K562 (cell line): Measurements from ENCODE around the gene SUPT5H. TPM values are rescaled to one million over a fixed set of nuclear protein-coding genes. Genes with fewer than 3 reads are reported as not detected.

Source experiments
- ARID4B ChIP-seq: sonication (generic); formaldehyde crosslinking; IDR thresholded peaks from 2 replicates; pipeline ENCODE4 v1.8.0; 2022; ENCODE audit warnings: mild to moderate bottlenecking, missing genetic modification reagents
- BMI1 ChIP-seq: fragments of 150-350 bp; IDR thresholded peaks from 2 replicates; pipeline ENCODE4 v1.6.1; 2014; ENCODE audit warnings: low read length
- JUND ChIP-seq, 2 experiments: IDR thresholded peaks; 2 replicates in 1 of 2; 3 replicates in 1 of 2; pipeline ENCODE4 v1.6.1; 2011; ENCODE audit warnings: borderline replicate concordance in 2 of 2, low read depth in 2 of 2, low read length in 2 of 2, improper control_type of control experiment in 1 of 2, missing biosample characterization in 1 of 2, missing genetic modification characterization in 1 of 2, missing genetic modification reagents in 1 of 2
- MGA ChIP-seq: fragments of 450-650 bp; IDR thresholded peaks from 2 replicates; pipeline ENCODE4 v1.6.1; 2016; ENCODE audit warnings: mild to moderate bottlenecking, moderate library complexity
- NFIC ChIP-seq: fragments of 450-650 bp; IDR thresholded peaks from 2 replicates; pipeline ENCODE4 v1.6.1; 2017; ENCODE audit warnings: mild to moderate bottlenecking, inconsistent platforms
- PPARD ChIP-seq: fragments of 250-450 bp; sonication (Bioruptor Pico); IDR thresholded peaks from 2 replicates; pipeline ENCODE4 v1.8.0; 2022; ENCODE audit warnings: inconsistent platforms, mild to moderate bottlenecking, moderate library complexity
- XRCC3 ChIP-seq: fragments of 450-650 bp; IDR thresholded peaks from 2 replicates; pipeline ENCODE4 v1.6.1; 2017; ENCODE audit warnings: mild to moderate bottlenecking, moderate library complexity
- ZBTB7A ChIP-seq: IDR thresholded peaks from 2 replicates; pipeline ENCODE4 v1.6.1; 2011; ENCODE audit warnings: low read depth, mild to moderate bottlenecking, low read length, moderate library complexity, borderline replicate concordance; ENCODE audit not compliant: control insufficient read depth
- ZNF263 ChIP-seq: sonication (generic); formaldehyde crosslinking; IDR thresholded peaks from 2 replicates; pipeline ENCODE4 v1.8.0; 2022; ENCODE audit warnings: mild to moderate bottlenecking, missing genetic modification reagents, borderline replicate concordance
- ZNF561 ChIP-seq: fragments of 450-650 bp; formaldehyde crosslinking; conservative IDR thresholded peaks from 2 replicates; pipeline ENCODE4 v1.4.0; 2020; ENCODE audit warnings: mild to moderate bottlenecking, moderate library complexity
- polyA plus RNA-seq, 8 experiments: library from polyadenylated mRNA; depleted of rRNA in 4 of 8; stranded (reverse) in 5 of 8; unstranded in 3 of 8; fragments of >200 nt; fragmentation: Nextera tagmentation in 2 of 8; fragmentation: Illumina TruSeq in 1 of 8; extraction: Ambion mirVana in 2 of 8; extraction: Trizol in 1 of 8; gene quantifications; 2 replicates each; pipeline versions ENCODE4 v1.2.1 to v1.2.3, GENCODE V29; 2011 to 2014; ENCODE audit warnings: inconsistent platforms in 1 of 8, missing spikeins in 1 of 8
- total RNA-seq, 7 experiments: library from RNA; depleted of rRNA in 6 of 7; stranded (reverse); fragments of >200 nt in 6 of 7; fragmentation: Illumina TruSeq in 2 of 7; extraction: Trizol in 2 of 7; gene quantifications; 2 replicates each; pipeline versions ENCODE4 v1.2.1 to v1.2.3, GENCODE V29; 2011 to 2021; ENCODE audit warnings: low replicate concordance in 1 of 7

Gene SUPT5H
- total and polyA plus RNA-seq, 9 of the 15 experiments (the other 6 are each of a cell fraction or from before 2014, with no cell fraction given), result 13.3 to 85.9 (median 35.9) TPM

GRCh38 chr19:39411081-39411831 lies 34.1 kb upstream of the SUPT5H start (continued):
- TF ChIP-seq MGA (no peak), ZNF263 (CRISPR knock-in tag) (peak; percentile 73; the same call in 1 of the 2 replicates), JUND (IDR thresholded peaks at IDR 0.05; ENCODE audit: borderline replicate concordance, low read depth, low read length) (no peak), JUND (tag; IDR thresholded peaks at IDR 0.05; ENCODE audit: borderline replicate concordance, low read depth, low read length) (no peak), ZNF561 (CRISPR knock-in tag) (no peak), ARID4B (CRISPR knock-in tag) (0 out of 2 replicates have a peak, but pooled peaks have one; percentile 18), NFIC (0 out of 2 replicates have a peak, but pooled peaks have one; percentile 4), XRCC3 (no peak), BMI1 (no peak), ZBTB7A (0 out of 2 replicates have a peak, but pooled peaks have one; percentile 28), PPARD (CRISPR knock-in tag) (no peak)
